ENCODE measurements around the gene SPDYC.

Gene SPDYC

GRCh38 chr11:65124480-65125196, 45.4 kb upstream of the SPDYC start:
- no peak overlapping the region for H2AFZ ChIP-seq (ENCODE audit: low read depth, low read length)
- peaks cover 78% of the 10 kb centered on the region for H3K36me3 ChIP-seq (ENCODE audit: insufficient read depth, low read length)
- H3K4me2 ChIP-seq (ENCODE audit: insufficient read depth, low read length): no peak overlapping the region
- ATAC-seq (ENCODE audit: insufficient read depth, low read depth) (no peak), DNase-seq (no peak)
- no peak overlapping the region for H3K4me3 ChIP-seq (ENCODE audit: low read depth in 1 of 2, low read length in 2 of 2)
- H3K79me2 ChIP-seq (ENCODE audit: insufficient read depth, low read length): peaks cover 48% of the 10 kb centered on the region
- no peak overlapping the region for H3K27ac ChIP-seq (ENCODE audit: low read length)
- no peaks in the 10 kb centered on the region for H3K9me3 ChIP-seq (ENCODE audit: insufficient read depth, low read length, severe bottlenecking)
- H3K27me3 ChIP-seq (ENCODE audit: insufficient read depth, low read length, poor library complexity): no peaks in the 10 kb centered on the region
- H3K4me1 ChIP-seq (ENCODE audit: insufficient read depth, low read length): peaks cover 33% of the 10 kb centered on the region
- H3K9ac ChIP-seq (ENCODE audit: low read depth, low read length): no peak overlapping the region
- TF ChIP-seq CTCF (IDR thresholded peaks at IDR 0.05; ENCODE audit: borderline replicate concordance, extremely low read depth, low read length, poor library complexity, severe bottlenecking) (no peak), EZH2 (IDR thresholded peaks at IDR 0.05; ENCODE audit: borderline replicate concordance, low read depth, low read length, severe bottlenecking) (no peak)
- peaks cover 22% of the 10 kb centered on the region; the same call in 1 of the 2 replicates for H4K20me1 ChIP-seq (ENCODE audit: insufficient read depth, low read length)

- Histone ChIP-seq H3K36me3 (ENCODE audit: insufficient read depth, low read length) (peaks cover 78% of the 10 kb centered on the region), H3K9me3 (ENCODE audit: insufficient read depth, low read length, severe bottlenecking) (no peaks in the 10 kb centered on the region), H3K27ac (ENCODE audit: low read length) (no peak overlapping the region), H2AFZ (ENCODE audit: low read depth, low read length) (no peak overlapping the region), H4K20me1 (ENCODE audit: insufficient read depth, low read length) (peaks cover 15% of the 10 kb centered on the region; the same call in 1 of the 2 replicates), H3K4me2 (ENCODE audit: insufficient read depth, low read length) (no peak overlapping the region), H3K79me2 (ENCODE audit: insufficient read depth, low read length) (peaks cover 40% of the 10 kb centered on the region), H3K4me1 (ENCODE audit: insufficient read depth, low read length) (peaks cover 26% of the 10 kb centered on the region), H3K9ac (ENCODE audit: low read depth, low read length) (no peak overlapping the region), H3K4me3 (ENCODE audit: low read depth in 1 of 2, low read length in 2 of 2) (no peak overlapping the region), H3K27me3 (ENCODE audit: insufficient read depth, low read length, poor library complexity) (no peaks in the 10 kb centered on the region)
- TF ChIP-seq CTCF (IDR thresholded peaks at IDR 0.05; ENCODE audit: borderline replicate concordance, extremely low read depth, low read length, poor library complexity, severe bottlenecking): no peak
- no peak for TF ChIP-seq EZH2 (IDR thresholded peaks at IDR 0.05; ENCODE audit: borderline replicate concordance, low read depth, low read length, severe bottlenecking)
- no peak for DNase-seq
- no peak for ATAC-seq (ENCODE audit: insufficient read depth, low read depth)
Measured at GRCh38 chr11:65125197-65126056, 44.6 kb upstream of the SPDYC start.

- no peak overlapping the region for H3K27ac ChIP-seq (ENCODE audit: low read length)
- no peak for ATAC-seq (ENCODE audit: insufficient read depth, low read depth)
- H4K20me1 ChIP-seq (ENCODE audit: insufficient read depth, low read length): 0 out of 2 replicates have a peak, but pooled peaks cover 5% of the 10 kb centered on the region
- DNase-seq: no peak
- no peak overlapping the region for H3K4me2 ChIP-seq (ENCODE audit: insufficient read depth, low read length)
- no peak overlapping the region for H3K4me3 ChIP-seq (ENCODE audit: low read depth in 1 of 2, low read length in 2 of 2)
- H3K9me3 ChIP-seq (ENCODE audit: insufficient read depth, low read length, severe bottlenecking): no peaks in the 10 kb centered on the region
- H3K79me2 ChIP-seq (ENCODE audit: insufficient read depth, low read length): peaks cover 27% of the 10 kb centered on the region
- no peaks in the 10 kb centered on the region for H3K27me3 ChIP-seq (ENCODE audit: insufficient read depth, low read length, poor library complexity)
- TF ChIP-seq EZH2 (IDR thresholded peaks at IDR 0.05; ENCODE audit: borderline replicate concordance, low read depth, low read length, severe bottlenecking) (no peak), CTCF (IDR thresholded peaks at IDR 0.05; ENCODE audit: borderline replicate concordance, extremely low read depth, low read length, poor library complexity, severe bottlenecking) (no peak)
- no peak overlapping the region for H3K9ac ChIP-seq (ENCODE audit: low read depth, low read length)
- peaks cover 77% of the 10 kb centered on the region for H3K36me3 ChIP-seq (ENCODE audit: insufficient read depth, low read length)
- peaks cover 15% of the 10 kb centered on the region for H3K4me1 ChIP-seq (ENCODE audit: insufficient read depth, low read length)
- H2AFZ ChIP-seq (ENCODE audit: low read depth, low read length): no peak overlapping the region
Measured at GRCh38 chr11:65126624-65127274, 43.3 kb upstream of the SPDYC start.
